ENCODE data around the gene APC.

APC gene

DNA sequence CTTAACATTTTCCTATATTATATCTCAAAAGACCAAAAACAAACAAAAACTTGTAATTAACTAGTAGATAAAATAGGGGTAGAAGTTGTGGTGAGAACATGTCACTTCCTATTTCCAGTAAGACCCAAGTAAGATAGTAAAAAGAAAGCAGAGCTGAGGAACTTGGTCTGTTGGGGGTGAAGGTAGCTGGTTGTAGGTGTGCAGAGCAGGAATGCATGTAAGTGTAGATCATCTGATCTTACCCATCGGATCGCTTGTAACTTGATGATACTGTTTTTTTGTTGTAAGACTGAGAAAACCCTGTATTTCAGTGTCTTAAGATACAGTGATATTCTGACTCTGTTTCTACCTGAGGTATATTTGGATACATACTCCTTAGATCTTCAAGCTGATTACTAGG, 129.1 kb downstream of the APC start:
- no peak overlapping the region for H3K4me3 ChIP-seq (ENCODE audit: low read depth, low read length)
- DNase-seq (ENCODE audit: low read depth): no peak
- TF ChIP-seq, protein P1, sequence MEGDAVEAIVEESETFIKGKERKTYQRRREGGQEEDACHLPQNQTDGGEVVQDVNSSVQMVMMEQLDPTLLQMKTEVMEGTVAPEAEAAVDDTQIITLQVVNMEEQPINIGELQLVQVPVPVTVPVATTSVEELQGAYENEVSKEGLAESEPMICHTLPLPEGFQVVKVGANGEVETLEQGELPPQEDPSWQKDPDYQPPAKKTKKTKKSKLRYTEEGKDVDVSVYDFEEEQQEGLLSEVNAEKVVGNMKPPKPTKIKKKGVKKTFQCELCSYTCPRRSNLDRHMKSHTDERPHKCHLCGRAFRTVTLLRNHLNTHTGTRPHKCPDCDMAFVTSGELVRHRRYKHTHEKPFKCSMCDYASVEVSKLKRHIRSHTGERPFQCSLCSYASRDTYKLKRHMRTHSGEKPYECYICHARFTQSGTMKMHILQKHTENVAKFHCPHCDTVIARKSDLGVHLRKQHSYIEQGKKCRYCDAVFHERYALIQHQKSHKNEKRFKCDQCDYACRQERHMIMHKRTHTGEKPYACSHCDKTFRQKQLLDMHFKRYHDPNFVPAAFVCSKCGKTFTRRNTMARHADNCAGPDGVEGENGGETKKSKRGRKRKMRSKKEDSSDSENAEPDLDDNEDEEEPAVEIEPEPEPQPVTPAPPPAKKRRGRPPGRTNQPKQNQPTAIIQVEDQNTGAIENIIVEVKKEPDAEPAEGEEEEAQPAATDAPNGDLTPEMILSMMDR (IDR thresholded peaks at IDR 0.05; ENCODE audit: control insufficient read depth, extremely low read depth, insufficient read depth): no peak

- TF ChIP-seq, protein P1 (IDR thresholded peaks at IDR 0.05; ENCODE audit: control insufficient read depth, extremely low read depth, insufficient read depth): no peak
- DNase-seq (ENCODE audit: low read depth): no peak
Measured at GRCh38 chr5:112867411-112867810, 129.7 kb downstream of the APC start.

DNA sequence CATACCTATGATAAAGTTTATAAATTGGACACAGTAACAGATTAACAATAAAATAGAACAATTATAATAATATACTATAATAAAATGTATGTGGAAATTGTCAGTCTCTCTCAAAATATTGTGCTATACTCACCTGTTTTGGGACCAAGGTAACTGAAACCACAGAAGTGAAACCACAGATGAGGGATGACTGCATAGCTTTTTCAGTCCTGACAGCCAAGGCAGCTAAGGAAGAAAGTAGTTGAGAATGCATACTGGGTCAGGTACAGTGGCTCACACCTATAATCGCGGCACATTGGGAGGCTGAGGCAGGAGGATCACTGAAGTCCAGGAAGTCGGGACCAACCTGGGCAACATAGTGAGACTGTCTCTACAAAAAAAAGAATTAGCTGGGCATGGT, 132.3 kb downstream of the APC start:
- TF ChIP-seq, protein P1 (IDR thresholded peaks at IDR 0.05; ENCODE audit: control insufficient read depth, extremely low read depth, insufficient read depth): no peak
- no peak for DNase-seq (ENCODE audit: low read depth)
- no peak overlapping the region for H3K4me3 ChIP-seq (ENCODE audit: low read depth, low read length)

More at GRCh38 chr5:112867411-112867810, 129.7 kb downstream of the APC start:
- no peak overlapping the region for H3K4me3 ChIP-seq (ENCODE audit: low read depth, low read length)

DNA sequence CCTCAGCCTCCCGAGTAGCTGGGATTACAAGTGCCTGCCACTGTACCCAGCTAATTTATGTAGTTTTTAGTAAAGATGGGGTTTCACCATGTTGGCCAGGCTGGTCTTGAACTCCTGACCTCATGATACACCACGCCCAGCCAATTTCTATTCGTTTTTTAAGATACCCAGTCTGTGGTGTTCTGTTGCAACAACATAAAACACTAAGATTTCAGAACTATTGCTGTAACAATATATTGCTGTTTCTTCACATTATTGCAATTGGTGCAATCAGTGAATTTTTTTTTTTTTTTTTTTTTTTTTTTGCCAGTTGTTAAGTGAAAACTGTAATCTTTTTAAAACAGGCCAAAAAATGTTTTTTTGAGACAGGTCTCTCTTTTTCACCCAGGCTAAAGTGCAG, 133.3 kb downstream of the APC start:
- no peak for DNase-seq (ENCODE audit: low read depth)
- no peak overlapping the region for H3K4me3 ChIP-seq (ENCODE audit: low read depth, low read length)
- TF ChIP-seq, protein P1 (IDR thresholded peaks at IDR 0.05; ENCODE audit: control insufficient read depth, extremely low read depth, insufficient read depth): no peak

- H3K4me3 ChIP-seq (ENCODE audit: low read depth, low read length): no peak overlapping the region
- TF ChIP-seq, protein P1 (IDR thresholded peaks at IDR 0.05; ENCODE audit: control insufficient read depth, extremely low read depth, insufficient read depth): no peak
- DNase-seq (ENCODE audit: low read depth): no peak
Measured at GRCh38 chr5:112876362-112876761, 138.7 kb downstream of the APC start.

DNA sequence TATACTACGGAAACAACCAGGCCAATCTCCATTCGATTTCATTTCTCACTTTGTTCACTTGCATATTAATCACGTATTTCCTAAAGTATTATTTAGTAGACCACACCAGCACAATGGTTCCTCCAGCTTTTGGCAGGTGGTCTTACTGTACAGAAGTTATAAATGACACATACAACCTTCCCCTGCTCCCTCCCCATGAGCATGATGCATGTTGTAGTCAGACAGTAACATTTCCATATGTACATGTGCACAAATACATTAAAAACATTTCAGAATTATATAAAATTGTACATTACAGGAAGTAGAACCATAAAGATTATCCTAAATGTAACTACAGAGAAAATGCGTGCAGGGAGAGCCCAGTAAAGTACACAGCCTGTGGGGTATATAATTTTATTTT, 140.4 kb downstream of the APC start:
- no peak overlapping the region for H3K4me3 ChIP-seq (ENCODE audit: low read depth, low read length)
- TF ChIP-seq, protein P1 (IDR thresholded peaks at IDR 0.05; ENCODE audit: control insufficient read depth, extremely low read depth, insufficient read depth): no peak
- no peak for DNase-seq (ENCODE audit: low read depth)

DNA sequence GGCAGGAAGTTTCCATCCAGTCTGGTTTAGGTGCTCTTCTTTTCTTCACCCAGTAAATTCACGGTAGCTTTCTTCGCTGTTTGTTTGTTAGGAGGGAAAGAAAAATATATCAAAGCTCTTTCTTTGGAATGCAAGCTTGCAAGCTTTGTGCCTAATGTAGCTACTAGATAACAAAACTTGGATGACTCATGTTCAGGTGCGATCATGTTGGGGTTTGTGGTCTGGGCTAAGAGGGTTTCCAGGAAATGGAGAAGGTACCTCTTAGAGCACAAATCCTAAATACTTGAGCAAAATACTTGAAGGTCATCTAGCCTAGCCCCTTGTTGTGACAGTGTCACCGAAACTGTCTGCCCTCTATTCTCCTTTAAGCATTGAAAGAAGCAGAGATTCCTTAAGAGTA, 141.1 kb downstream of the APC start:
- TF ChIP-seq, protein P1 (IDR thresholded peaks at IDR 0.05; ENCODE audit: control insufficient read depth, extremely low read depth, insufficient read depth): no peak
- no peak for DNase-seq (ENCODE audit: low read depth)
- no peak overlapping the region for H3K4me3 ChIP-seq (ENCODE audit: low read depth, low read length)

Measured in LNCaP clone FGC (cell line).